Esophagus squamous epithelium (tissue), 4 donors: ENCODE data around the gene WT1.

ENCODE experiments used
- CTCF ChIP-seq, 6 experiments: fragments of 450-650 bp in 4 of 6; fragments of 200-600 bp in 2 of 6; sonication (generic) in 2 of 6; IDR thresholded peaks; one replicate each; pipeline ENCODE4 v1.5.1; 2016 to 2019; ENCODE audit warnings: antibody characterized with exemption in 6 of 6, mild to moderate bottlenecking in 4 of 6, moderate library complexity in 4 of 6
- POLR2A ChIP-seq, 4 donors: fragments of 450-650 bp; IDR thresholded peaks; one replicate each; pipeline ENCODE4 v1.6.1; 2017; ENCODE audit warnings: antibody characterized with exemption in 4 of 4, mild to moderate bottlenecking in 4 of 4, moderate library complexity in 3 of 4

- TF ChIP-seq CTCF (IDR thresholded peaks at IDR 0.05) (no peak), POLR2A (IDR thresholded peaks at IDR 0.05) (no peak)
Observed at GRCh38 chr11:32388871-32389770, 46.2 kb downstream of the WT1 start.
